ENCODE measurements around the gene PIP5K1C. TPM values are rescaled to one million over a fixed set of nuclear protein-coding genes. Genes with fewer than 3 reads are reported as not detected.
"Not testable (repeated sequence)": the region's sequence is repeated elsewhere in the genome, so short reads cannot be mapped to it uniquely, and the experiment has no call there.

The PIP5K1C gene
- total RNA-seq, 1 experiment from 2014 or later, result 13.3 TPM

DNA sequence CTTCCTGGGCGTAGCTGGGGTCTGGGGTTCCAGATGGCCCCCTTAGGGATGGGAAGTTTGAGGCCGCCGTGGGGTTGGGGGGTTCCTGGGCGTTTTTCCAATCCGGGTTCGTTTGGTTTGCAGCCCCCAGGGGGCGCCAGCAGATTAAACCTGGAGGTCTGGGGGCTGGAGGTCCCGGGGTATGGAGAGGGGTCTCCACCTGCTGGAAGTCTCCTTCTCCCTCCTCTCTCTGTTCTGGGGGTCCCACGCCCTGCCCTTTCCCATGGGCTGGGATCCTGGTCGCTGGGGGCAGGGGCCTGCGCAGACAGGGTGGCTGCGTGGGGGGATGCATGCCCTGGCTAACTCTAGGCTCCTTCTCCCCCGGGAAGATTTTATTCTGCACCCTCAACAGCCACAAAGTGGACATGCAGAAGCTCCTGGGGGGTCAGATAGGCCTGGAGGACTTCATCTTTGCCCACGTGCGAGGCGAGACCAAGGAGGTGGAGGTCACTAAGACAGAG lies 114.1 kb downstream of the PIP5K1C start:
- no TSS peak for BruUV-seq (replicated peaks)
- ChIA-PET CTCF (interaction anchor here (0.6 kb wide), 2 partner anchors 22 to 323 kb away, joined by 3 read pairs; no protein-coding TSS in a partner anchor), POLR2A (interaction anchor here (1.2 kb wide), 1 partner anchor 13 kb away, joined by 3 read pairs; no protein-coding TSS in a partner anchor)
- Mint-ChIP-seq H3K27me3 (ENCODE audit: insufficient read depth, unreplicated experiment) (no peaks in the 10 kb centered on the region), H3K4me1 (ENCODE audit: insufficient read depth, unreplicated experiment) (no peaks in the 10 kb centered on the region), H3K4me3 (ENCODE audit: unreplicated experiment) (no peak overlapping the region), H3K36me3 (ENCODE audit: insufficient read depth, unreplicated experiment) (no peaks in the 10 kb centered on the region), H3K27ac (ENCODE audit: low read depth, unreplicated experiment) (no peak overlapping the region), H3K9me3 (ENCODE audit: unreplicated experiment) (no peaks in the 10 kb centered on the region)
- no peak for DNase-seq (ENCODE audit: unreplicated experiment)
- TF ChIP-seq, protein P1, sequence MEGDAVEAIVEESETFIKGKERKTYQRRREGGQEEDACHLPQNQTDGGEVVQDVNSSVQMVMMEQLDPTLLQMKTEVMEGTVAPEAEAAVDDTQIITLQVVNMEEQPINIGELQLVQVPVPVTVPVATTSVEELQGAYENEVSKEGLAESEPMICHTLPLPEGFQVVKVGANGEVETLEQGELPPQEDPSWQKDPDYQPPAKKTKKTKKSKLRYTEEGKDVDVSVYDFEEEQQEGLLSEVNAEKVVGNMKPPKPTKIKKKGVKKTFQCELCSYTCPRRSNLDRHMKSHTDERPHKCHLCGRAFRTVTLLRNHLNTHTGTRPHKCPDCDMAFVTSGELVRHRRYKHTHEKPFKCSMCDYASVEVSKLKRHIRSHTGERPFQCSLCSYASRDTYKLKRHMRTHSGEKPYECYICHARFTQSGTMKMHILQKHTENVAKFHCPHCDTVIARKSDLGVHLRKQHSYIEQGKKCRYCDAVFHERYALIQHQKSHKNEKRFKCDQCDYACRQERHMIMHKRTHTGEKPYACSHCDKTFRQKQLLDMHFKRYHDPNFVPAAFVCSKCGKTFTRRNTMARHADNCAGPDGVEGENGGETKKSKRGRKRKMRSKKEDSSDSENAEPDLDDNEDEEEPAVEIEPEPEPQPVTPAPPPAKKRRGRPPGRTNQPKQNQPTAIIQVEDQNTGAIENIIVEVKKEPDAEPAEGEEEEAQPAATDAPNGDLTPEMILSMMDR (IDR thresholded peaks at IDR 0.05; ENCODE audit: unreplicated experiment), result peak; percentile 44
- intact Hi-C loops (cut with micrococcal nuclease), result no loop called here

DNA sequence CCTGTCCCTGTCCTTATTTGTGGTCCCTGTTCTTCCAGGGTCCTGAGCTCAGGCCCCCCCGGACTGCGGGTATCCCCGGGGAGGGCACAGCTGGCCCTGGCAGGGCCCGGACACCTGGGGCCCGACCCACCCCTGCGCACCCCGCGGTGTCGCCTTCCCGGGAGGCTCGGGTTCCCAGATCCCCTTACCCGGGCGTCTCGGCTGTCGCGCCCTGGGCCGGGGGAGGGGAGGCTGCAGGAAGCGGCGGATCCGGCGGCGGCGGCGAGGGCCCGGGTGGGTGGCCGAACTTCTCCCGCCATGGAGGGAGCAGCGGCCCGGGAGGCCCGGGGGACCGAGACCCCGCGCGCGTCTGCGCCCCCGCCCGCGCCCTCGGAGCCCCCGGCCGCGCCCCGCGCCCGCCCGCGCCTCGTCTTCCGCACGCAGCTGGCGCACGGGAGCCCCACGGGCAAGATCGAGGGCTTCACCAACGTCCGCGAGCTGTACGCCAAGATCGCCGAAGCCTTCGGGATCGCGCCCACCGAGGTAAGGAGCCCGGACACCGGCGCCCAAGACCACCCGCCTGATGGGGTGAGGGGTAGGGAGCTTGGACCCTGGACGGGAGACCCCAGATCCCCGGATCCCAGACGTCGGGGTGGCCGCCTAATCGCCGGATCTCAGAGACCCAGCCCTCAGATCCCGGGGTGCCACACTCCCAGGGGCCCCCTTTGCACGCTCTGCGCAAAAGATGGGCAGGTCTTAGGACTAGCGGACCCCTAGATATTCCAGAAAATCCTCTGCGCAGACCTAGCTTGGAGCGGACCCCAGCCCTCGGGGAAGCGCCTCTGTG lies 114.8 kb downstream of the PIP5K1C start, which contains the start of gene GIPC3:
TSS of gene GIPC3 (plus strand) at position 178 of the 826 bp plus-strand sequence. CDS start at position 298, 120 bp downstream.
- H3K4me3 Mint-ChIP-seq (ENCODE audit: unreplicated experiment), result no peak within 1 kb of the TSS
- BruUV-seq (replicated peaks), result no TSS peak
- TF ChIP-seq, protein P1 (IDR thresholded peaks at IDR 0.05; ENCODE audit: unreplicated experiment), result no peak
- POLR2A ChIA-PET, result no interaction called here
- intact Hi-C loops (cut with micrococcal nuclease), result no loop called here
- no peak within 1 kb of the TSS for H3K27ac Mint-ChIP-seq (ENCODE audit: low read depth, unreplicated experiment)
- no peaks in the 10 kb centered on the region for H3K36me3 Mint-ChIP-seq (ENCODE audit: insufficient read depth, unreplicated experiment)
- H3K27me3 Mint-ChIP-seq (ENCODE audit: insufficient read depth, unreplicated experiment), result no peaks in the 10 kb centered on the region
- CTCF ChIA-PET, result interaction anchor here (0.6 kb wide), 1 partner anchor 323 kb away, joined by 3 read pairs; no protein-coding TSS in a partner anchor
- no peak for DNase-seq (ENCODE audit: unreplicated experiment)
- no peaks in the 10 kb centered on the region for H3K9me3 Mint-ChIP-seq (ENCODE audit: unreplicated experiment)
- H3K4me1 Mint-ChIP-seq (ENCODE audit: insufficient read depth, unreplicated experiment), result peaks cover under 1% of the 10 kb centered on the region

DNA sequence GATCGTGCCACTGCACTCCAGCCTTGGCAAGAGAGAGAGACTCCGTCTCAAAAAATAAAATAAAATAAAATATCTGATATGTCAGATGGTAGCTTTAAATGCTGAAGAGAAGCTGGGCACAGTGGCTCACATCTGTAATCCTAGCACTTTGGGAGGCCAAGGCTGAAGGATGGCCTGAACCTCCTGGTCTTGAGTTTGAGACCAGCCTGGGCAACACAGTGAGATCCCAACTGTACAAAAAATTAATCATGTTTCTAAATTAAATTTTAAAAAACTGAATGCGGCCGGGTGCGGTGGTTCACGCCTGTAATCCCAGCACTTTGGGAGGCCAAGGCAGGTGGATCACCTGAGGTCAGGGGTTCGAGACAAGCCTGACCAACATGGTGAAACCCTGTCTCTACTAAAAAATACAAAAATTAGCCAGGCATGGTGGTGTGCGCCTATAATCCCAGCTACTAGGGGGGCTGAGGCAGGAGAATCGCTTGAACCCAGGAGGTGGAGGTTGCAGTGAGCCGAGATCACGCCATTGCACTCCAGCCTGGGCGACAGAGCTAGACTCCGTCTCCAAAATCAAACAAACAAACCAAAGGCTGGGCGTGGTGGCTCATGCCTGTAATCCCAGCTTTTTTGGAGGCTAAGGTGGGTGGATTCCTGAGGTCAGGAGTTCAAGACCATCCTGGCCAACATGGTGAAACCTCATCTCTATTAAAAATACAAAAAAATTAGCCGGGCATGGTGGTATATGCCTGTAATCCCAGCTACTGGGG lies 116.0 kb downstream of the PIP5K1C start:
- H3K9me3 Mint-ChIP-seq (ENCODE audit: unreplicated experiment); H3K27ac Mint-ChIP-seq (ENCODE audit: low read depth, unreplicated experiment); H3K27me3 Mint-ChIP-seq (ENCODE audit: insufficient read depth, unreplicated experiment); H3K36me3 Mint-ChIP-seq (ENCODE audit: insufficient read depth, unreplicated experiment); DNase-seq (ENCODE audit: unreplicated experiment); H3K4me3 Mint-ChIP-seq (ENCODE audit: unreplicated experiment); CTCF ChIA-PET; BruUV-seq (replicated peaks); intact Hi-C loops (cut with micrococcal nuclease): not testable (repeated sequence)
- POLR2A ChIA-PET, result interaction anchor here (0.6 to 1.4 kb wide), 3 partner anchors 9 to 63 kb away, joined by 3 to 7 read pairs (median 4); no protein-coding TSS in a partner anchor
- H3K4me1 Mint-ChIP-seq (ENCODE audit: insufficient read depth, unreplicated experiment), result peaks cover 12% of the 10 kb centered on the region

DNA sequence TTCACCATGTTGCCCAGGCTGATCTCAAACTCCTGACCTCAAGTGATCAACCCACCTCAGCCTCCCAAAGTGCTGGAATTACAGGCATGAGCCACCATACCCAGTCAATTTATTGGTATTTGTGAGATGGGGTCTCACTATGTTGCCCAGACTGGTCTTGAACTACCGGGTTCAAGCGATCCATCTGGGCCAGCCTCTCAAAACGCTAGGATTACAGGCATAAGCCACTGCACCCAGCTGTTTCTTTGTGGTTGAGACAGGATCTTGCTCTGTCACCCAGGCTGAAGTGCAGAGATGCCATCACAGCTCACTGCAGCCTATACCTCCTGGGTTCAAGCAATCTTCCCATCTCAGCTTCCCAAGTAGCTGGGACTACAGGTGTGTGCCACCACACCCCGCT lies 118.5 kb downstream of the PIP5K1C start:
- H3K9me3 Mint-ChIP-seq (ENCODE audit: unreplicated experiment); H3K27me3 Mint-ChIP-seq (ENCODE audit: insufficient read depth, unreplicated experiment); intact Hi-C loops (cut with micrococcal nuclease); H3K4me3 Mint-ChIP-seq (ENCODE audit: unreplicated experiment); H3K27ac Mint-ChIP-seq (ENCODE audit: low read depth, unreplicated experiment); DNase-seq (ENCODE audit: unreplicated experiment); BruUV-seq (replicated peaks): not testable (repeated sequence)
- ChIA-PET POLR2A (interaction anchor here (0.6 kb wide), 1 partner anchor 9 kb away, joined by 3 read pairs; no protein-coding TSS in a partner anchor), CTCF (interaction anchor here (1.2 kb wide), 1 partner anchor 10 kb away, joined by 4 read pairs; no protein-coding TSS in a partner anchor)
- peaks cover 12% of the 10 kb centered on the region for H3K4me1 Mint-ChIP-seq (ENCODE audit: insufficient read depth, unreplicated experiment)
- H3K36me3 Mint-ChIP-seq (ENCODE audit: insufficient read depth, unreplicated experiment), result peaks cover 14% of the 10 kb centered on the region

Other genes starting within 250 kb of the PIP5K1C start
- gene SMIM24, start 219.9 kb downstream of the PIP5K1C start, total RNA-seq (2022), result not detected in 2 replicates
- not detected in 2 replicates for gene SMIM44, start 217.0 kb downstream of the PIP5K1C start, total RNA-seq (2022)
- 14.9 and 16.3 TPM in 2 replicates for gene DOHH, start 199.8 kb downstream of the PIP5K1C start, total RNA-seq (2022)
- gene FZR1, start 194.2 kb downstream of the PIP5K1C start, total RNA-seq (2022), result 46.4 and 48.9 TPM in 2 replicates
- gene TEKTIP1, start 161.3 kb downstream of the PIP5K1C start, total RNA-seq (2022), result 0.49 and 1.0 TPM in 2 replicates
- 77.5 and 79.4 TPM in 2 replicates for gene MFSD12, start 142.9 kb downstream of the PIP5K1C start, total RNA-seq (2022)
- 54.7 and 64.7 TPM in 2 replicates for gene HMG20B, start 127.5 kb downstream of the PIP5K1C start, total RNA-seq (2022)
- not detected in 2 replicates for gene GIPC3, start 115.0 kb downstream of the PIP5K1C start, total RNA-seq (2022)
- not detected in 2 replicates for gene TBXA2R, start 93.6 kb downstream of the PIP5K1C start, total RNA-seq (2022)
- gene CACTIN, start 73.7 kb downstream of the PIP5K1C start, total RNA-seq (2022), result 24.7 and 25.1 TPM in 2 replicates
- 0.69 and 1.6 TPM in 2 replicates for gene TJP3, start 7.9 kb upstream of the PIP5K1C start, total RNA-seq (2022)
- 22.9 and 27.6 TPM in 2 replicates for gene APBA3, start 61.2 kb upstream of the PIP5K1C start, total RNA-seq (2022)
- gene MRPL54, start 62.2 kb upstream of the PIP5K1C start, total RNA-seq (2022), result 85.0 and 85.7 TPM in 2 replicates
- not detected in 2 replicates for gene RAX2, start 71.8 kb upstream of the PIP5K1C start, total RNA-seq (2022)
- not detected in 2 replicates for gene MATK, start 85.9 kb upstream of the PIP5K1C start, total RNA-seq (2022)
- gene ZFR2, start 168.6 kb upstream of the PIP5K1C start, total RNA-seq (2022), result not detected in 2 replicates
- gene ATCAY, start 180.2 kb upstream of the PIP5K1C start, total RNA-seq (2022), result not detected in 2 replicates
- not detected in 2 replicates for gene NMRK2, start 232.6 kb upstream of the PIP5K1C start, total RNA-seq (2022)

Data from MCF 10A (cell line).